Activated CD4-positive, CD25-positive, alpha-beta regulatory T cell treated with anti-CD3 and anti-CD28 coated beads, Interleukin-2, amount 50 U/mL, for 16 hours (primary cell): Measurements from ENCODE around the gene PROB1.
"Not testable (repeated sequence)": the region's sequence is repeated elsewhere in the genome, so short reads cannot be mapped to it uniquely, and the experiment has no call there.

Source experiments
- DNase-seq: peaks from one replicate; pipeline ENCODE4 v3.0.0-alpha.2; 2020; ENCODE audit warnings: low read depth, low spot score

PROB1 gene, protein sequence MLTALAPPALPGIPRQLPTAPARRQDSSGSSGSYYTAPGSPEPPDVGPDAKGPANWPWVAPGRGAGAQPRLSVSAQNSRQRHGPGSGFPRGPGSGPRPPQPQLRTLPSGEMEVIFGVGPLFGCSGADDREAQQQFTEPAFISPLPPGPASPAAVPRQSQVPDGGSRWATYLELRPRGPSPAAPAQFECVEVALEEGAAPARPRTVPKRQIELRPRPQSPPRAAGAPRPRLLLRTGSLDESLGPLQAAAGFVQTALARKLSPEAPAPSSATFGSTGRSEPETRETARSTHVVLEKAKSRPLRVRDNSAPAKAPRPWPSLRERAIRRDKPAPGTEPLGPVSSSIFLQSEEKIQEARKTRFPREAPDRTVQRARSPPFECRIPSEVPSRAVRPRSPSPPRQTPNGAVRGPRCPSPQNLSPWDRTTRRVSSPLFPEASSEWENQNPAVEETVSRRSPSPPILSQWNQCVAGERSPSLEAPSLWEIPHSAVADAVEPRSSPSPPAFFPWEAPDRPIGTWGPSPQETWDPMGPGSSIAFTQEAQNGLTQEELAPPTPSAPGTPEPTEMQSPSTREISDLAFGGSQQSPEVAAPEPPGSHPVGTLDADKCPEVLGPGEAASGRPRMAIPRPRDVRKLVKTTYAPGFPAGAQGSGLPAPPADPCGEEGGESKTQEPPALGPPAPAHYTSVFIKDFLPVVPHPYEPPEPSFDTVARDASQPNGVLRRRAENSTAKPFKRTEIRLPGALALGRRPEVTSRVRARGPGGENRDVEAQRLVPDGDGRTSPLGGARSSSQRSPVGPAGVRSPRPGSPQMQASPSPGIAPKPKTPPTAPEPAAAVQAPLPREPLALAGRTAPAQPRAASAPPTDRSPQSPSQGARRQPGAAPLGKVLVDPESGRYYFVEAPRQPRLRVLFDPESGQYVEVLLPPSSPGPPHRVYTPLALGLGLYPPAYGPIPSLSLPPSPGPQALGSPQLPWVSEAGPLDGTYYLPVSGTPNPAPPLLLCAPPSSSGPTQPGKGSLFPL

DNA sequence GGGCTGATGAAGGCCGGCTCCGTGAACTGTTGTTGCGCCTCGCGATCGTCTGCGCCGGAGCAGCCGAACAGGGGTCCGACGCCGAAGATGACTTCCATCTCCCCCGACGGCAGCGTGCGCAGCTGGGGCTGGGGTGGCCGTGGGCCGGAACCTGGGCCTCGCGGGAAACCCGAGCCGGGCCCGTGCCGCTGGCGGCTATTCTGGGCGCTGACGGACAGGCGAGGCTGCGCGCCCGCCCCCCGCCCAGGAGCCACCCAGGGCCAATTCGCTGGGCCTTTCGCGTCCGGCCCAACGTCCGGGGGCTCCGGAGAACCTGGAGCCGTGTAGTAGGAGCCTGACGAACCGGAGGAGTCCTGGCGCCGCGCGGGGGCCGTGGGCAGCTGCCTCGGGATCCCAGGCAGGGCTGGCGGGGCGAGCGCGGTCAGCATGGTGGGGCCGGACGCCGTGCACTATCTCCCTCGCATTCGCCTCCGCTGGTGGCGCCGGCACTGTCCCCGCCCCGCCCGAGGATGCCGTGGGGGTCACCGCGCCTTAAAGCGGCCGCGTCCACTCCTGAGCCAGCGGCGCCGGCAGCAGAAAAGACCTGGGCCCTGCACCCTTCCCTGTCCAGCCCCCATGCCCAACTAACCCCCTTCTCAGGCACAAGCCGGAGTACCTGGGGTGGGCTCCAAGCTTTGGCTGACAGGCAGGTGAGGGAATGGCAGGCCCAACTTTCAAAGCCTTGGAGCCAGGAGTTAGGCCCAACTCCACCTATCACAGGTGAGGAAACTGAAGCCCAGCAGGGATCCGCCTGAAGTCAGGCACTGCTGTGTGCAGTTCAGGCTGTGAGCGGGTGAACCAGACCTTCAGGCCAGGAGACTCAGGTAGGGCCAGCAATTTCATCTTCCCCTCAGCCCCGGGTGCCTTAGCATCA is at the start of gene PROB1:
Gene PROB1, minus strand, starts transcription at position 451 of the 913 bp plus-strand sequence. Its CDS starts 23 bp downstream, at position 428.
- no peak for DNase-seq

DNA sequence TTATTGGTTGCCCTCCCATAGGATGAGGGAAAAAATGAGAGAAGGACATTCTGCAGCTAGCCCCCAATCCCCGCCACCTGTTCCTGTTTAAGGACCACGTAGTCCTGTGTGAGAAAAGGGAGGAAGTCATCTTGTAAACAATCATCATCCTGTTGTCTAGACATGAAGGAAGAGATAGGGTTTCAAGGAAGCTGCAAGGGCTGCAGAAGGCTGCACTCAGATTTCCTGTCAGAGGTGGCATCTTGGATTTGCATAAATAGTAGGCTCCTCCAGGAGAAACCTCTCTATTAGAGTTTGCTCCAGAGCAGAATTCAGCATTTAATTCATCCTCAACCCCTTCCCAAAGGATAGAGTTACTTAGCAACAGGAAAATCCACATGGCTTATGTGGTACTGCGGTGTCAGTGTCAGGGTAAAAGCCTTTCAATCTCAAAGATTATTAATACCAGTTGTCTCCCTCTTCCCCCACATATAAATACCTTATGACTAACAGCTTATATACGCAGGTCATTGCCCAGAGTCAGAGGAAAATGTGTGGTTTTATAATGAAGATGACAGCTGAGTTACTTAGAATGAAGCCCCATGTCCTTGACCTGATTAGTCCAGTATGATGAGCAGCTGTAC is 49.0 kb upstream of the PROB1 start:
- DNase-seq = no peak

DNA sequence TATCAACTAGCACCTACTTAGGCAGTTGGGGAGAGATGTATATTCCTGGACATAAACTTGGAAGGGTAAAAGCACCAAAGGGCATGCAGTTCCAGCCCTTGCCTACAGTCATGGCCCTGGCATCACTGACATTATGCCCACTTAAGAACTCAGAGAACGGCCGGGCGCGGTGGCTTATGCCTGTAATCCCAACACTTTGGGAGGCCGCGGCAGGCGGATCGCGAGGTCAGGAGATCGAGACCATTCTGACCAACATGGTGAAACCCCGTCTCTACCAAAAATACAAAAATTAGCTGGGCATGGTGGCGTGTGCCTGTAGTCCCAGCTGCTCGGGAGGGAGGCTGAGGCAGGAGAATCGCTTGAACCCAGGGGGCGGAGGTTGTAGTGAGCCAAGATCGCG is 45.5 kb upstream of the PROB1 start:
- not testable (repeated sequence) for DNase-seq

DNA sequence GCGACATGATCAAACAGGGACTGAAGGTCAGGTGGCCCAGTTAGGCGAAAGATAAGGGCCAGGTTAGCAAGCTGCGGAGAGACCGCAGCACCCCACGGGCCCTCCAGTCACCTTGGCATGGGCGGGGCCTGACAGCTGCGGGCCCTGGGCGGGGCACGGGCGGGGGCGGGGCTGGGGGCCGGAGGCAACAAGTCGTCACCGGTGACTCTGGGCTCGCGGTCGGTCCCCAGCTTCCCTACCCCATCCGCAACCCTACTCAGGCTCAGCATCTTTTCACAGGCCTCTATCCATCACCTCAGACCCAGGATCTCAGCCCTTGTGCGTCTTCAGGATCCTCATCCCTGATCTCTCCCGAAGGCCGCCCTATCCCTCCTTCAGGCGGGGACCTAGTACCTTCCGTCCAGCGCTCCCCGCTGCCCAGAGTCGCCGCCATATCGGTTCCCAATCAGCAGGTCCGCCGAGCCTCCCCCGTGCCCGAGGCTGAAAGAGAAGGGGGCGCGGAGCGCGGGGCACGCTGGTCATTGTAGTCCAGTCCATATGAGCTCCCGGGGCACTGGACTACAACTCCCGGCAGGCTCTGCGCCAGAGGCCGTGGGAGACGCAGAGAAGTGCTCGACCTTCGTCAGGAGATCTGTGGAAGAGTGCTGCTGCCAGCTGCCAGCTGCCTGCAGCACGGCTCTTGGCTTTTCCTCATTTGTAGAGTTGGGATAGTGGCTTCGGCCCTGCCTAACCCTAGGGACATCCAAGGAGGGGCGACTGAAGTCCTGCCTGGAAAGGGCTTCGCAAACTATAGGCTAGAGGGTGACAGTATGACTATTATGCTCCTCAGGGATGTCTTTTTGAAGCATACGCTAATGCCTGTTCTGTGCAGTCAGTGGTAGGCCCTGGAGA is 44.4 kb upstream of the PROB1 start, which contains the start of gene DNAJC18:
Gene DNAJC18, minus strand, starts transcription at position 513 of the 891 bp plus-strand sequence. Its CDS starts 80 bp downstream, at position 433.
- peak; percentile 79 for DNase-seq

DNA sequence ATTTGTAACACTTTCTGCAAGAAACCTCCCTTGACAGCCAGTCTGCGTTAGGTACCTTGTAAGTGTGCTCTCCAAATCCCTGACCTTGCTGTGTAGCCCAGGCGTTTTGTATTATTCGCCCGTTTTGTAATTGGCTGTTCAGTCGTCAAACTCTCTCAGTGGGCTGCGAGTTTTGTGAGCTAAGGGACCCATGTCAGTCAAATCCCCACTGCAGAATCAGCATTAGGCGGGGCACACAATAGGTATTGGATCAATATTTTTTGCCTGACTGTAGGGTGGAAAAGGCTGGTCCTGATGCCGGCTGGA is 43.8 kb upstream of the PROB1 start:
- DNase-seq = no peak

DNA sequence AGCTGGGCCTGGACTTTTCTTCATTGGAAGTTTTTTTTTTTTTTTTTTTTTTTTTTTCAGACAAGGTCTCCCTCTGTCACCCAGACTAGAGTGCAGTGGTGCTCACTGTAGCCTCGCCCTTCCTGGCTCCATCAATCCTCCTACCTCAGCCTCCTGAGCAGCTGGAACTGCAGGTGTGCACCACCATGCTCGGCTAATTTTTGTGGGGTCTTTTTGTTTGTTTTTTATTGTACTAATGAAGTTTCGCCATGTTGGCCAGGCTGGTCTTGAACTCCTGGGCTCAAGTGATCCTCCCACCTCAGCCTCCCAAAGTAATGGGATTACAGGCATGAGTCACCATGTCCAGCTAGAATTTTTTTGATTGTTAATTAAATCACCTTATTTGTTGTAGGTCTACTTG is 40.8 kb upstream of the PROB1 start:
- DNase-seq = no peak

DNA sequence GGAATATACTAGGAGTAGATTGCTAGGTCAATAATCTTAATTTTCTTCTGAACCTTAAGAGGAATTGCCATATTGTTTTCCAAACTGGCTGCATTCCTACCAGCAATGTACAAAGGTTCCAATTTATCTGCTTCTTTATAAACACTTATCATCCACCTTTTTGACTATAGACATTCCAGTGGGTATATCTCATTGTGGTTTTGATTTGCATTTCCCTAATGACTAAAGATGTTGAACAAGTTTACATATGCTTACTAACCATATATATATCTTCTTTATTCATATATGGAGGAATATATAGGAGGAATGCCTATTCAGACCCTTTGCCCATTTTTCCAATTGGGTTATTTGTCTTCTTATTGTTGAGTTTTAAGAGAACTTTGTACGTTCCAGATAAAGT is 36.8 kb upstream of the PROB1 start:
- DNase-seq = no peak

DNA sequence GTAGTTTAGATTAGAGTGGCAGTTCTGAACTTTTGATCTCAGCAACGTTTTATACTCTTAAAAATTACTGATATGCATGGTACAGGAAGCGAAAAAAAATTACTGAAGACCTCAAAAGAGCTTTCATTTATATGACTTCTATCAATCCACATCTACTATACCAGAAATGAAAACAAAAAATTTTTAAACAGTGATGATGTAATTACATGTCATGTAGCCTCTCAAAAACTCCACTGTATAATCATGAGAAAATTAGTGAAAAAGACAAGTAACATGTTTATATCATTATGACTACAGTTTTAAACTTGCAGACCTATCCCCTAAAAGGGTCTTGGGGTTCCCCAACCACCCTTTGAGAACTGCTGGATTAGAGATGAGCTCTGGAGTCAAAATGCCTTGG is 35.1 kb upstream of the PROB1 start:
- no peak for DNase-seq

DNA sequence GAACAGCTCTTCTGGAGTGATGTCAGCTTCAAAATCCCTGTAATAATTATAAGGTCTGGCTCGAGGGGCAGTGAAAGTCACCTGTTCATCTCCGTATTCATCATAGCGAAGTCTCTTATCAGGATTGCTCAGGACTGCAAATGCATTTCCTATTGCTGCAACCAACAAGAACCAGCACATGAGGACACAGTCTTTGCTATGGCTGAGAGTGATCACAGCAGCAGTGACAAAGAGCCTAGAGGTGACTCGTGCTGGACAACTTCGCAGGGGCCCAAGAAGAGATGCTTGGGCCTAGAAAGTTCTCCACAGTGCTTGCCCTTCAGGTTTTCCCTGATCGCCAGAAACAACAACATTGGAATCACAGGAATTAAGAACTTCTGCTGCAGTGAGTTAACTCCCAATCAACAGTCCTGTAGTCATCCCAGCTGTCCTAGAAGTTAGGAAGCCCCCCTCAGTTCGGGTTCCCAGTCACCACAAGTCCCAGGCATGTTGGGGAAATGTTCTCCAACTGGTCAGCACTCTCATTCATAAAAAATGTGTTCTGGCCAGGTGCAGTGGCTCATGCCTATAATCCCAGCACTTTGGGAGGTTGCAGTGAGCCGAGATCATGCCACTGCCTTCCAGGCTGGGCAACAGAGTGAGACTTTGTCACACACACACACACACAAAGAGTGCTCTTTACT is 31.4 kb upstream of the PROB1 start:
- no peak for DNase-seq

DNA sequence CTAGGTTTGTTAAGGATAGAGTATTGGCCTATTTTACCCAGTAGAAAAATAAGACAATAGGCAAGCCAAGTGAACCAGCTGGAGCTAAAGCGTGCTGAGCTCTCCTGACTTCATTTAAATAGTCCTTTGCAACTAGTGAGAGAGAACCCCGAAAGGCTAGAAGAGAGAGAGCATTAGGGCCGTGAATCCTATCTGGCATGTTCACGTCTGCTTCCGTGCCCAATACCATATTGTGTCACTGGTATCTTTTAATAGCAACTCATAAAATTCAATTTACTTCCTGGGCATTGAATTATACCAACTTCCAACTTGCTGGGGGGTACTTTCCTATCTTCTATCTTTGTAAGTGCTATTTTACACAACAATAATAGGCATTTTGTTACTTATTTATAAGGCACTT is 30.6 kb upstream of the PROB1 start:
- DNase-seq = no peak

DNA sequence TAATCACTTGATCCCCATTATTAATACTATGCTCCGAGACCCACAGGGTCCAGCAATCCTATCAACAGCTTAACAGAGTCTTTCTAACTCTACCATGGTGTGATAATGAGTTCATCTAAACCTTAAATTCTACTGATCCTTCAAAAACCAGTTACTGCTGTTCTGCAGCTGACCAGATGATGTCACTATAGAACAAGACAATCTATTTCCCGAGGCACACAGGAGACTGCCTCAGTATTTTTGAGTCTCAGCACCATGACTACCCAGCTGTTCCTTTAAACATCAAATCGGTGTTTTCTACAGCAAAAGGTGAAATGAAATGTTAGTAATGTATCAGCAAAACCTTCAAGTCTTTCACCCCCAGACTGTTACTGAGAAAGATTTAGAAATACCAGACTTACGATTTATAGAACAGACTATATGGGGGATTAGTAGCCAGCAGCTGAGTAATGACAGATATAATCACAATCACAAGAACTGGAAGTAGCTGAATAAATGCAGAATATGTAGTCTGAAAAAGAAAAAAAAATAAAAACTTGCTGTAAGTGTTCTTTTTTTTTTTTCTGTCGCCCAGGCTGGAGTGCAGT is 27.5 kb upstream of the PROB1 start:
- DNase-seq = peak; percentile 44

DNA sequence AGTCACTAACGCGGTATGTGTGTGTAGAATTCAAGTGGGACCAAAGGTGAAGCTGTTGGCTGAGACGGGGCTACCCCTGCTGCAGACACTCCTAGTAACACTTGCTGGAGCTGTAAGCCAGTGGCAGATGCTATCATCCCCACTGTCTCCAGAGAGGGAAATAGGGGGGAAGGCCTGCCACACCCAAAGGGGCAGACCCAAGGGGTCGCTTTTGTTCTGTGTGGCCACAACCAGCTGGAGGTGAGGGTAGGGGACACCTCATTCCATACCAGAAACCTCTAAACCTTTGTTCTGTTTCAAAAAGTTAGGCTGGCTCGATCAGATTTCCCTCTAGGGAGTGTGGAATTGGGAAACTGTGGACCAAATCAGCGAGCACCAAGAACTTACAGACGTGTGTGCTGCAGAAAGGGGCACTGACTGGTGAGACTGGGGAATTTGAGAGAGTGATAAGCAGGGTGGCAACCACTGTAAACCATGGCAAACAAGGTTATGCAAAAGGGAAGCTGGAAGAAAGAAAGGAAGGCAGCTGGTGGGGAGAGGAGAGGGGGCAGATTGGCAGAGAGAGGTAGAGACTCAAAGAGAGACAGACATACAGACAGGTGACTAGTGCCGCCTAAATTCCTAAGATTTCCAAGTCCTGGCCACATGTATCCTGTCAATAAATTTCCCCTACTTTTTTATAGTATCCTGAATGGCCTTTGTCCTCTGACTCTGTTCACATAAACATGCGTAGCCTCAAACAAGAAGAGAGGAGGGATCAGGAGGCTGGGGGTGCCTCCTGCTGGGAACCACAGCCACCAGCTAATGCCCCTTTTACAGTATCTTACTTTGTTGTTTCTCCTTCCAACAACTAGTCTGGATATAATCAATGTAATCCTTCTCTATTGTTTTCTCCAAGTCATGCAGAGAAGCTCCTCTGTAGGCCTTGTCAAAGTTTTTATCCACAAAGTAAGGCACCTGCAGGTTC is 24.6 kb upstream of the PROB1 start:
- DNase-seq = no peak

DNA sequence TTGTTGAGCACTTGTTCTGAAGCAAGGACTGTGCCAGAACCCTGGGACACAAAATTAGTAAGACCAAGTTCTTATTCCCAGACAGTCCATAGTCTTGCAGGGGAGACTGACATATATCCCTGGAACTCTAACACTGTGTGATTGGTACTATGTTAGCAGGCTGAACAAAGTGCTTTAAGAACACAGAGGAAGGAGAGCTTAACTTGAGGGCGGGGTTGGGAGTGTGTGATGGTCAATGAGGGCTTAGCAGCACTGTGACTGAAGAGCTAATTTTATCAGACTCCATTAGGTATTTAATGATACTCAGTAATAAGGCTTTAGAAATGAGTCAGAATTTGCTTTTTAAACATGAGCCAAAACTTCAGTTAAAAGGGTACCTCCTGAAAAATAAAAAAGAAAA is 23.9 kb upstream of the PROB1 start:
- DNase-seq = no peak

DNA sequence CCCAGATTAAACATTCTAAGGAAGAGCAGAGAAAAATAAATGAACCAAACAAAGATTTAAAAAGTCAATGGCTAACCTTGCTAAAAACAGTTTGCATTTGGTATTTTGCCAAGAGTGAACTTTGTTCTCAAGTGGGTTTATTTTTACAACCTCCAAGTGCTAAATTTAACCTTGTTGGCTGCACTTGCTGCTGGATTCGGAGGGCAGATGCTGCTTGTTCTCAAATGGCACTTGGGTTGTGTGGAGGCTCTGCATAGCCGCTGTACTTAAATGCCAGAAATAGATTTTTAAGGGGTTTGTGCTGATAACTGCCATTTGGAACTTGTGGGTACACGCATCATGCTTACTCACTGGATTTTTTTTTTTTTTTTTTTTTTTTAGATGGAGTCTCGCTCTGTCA is 22.3 kb upstream of the PROB1 start:
- DNase-seq = no peak

DNA sequence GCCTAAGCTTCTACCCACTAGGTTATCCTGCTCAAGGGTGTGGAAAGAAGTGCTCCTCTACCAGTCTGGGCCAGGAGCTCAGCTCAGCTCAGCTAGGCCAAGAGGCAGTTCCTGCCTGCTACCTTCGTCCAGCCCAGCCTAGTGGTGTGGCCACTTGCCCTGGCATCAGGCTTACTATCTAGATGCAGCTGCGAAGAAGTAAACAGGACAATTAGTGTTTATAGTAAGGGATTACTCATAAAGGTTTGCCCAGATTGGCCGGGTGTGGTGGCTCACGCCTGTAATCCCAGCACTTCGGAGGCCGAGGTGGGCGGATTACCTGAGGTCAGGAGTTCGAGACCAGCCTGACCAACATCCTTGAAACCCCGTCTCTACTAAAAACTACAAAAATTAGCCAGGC is 21.7 kb upstream of the PROB1 start:
- no peak for DNase-seq

DNA sequence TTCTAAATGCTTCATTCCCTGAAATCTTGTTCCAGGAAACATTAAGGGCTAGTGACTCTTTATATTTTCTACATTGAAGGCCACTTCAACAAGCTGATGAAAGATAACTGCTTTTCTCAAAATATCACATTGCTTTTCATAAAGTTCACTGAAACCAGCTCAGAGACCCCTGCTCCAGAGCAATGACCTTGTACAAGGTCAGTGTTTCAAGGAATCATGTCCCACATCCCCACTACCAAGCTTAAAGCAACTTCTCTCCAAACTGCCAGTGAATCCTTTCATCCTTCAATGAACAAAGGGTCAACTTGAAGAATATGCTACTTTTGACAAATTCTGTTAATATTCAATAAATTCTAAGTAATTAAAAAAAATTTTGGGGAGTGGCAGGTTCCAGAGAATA is 21.0 kb upstream of the PROB1 start:
- no peak for DNase-seq

DNA sequence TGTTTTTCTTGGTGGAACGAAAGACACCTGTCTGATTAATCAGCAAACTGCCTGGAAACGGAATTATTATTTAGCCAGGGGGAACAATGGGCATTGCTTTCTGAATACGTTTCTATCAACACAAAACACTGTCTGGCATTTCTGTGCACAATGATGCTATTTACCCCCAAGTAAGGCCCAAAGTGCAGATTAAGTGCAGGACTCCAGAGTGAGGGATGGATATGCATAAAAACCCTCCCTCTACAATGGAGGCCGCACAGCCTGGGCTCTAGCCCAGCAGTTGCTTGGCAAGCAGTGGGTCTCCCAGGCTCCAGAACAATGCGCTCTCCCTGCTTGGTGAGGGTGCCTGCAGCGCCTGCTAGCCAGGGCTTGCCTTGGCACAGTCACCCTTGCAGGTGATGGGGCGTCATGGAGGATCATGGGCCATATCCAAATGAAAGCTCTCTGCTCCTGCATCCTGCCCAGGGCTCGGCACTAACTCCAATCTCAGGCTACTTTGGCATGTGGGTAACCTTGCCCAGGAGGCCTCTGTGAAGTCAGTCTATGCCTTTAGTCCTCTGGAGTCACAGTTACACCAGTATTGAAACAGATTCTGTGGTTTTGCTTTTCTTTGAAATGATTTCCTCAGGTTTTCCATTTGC is 20.4 kb upstream of the PROB1 start:
- DNase-seq = no peak
